Measurements from ENCODE around the gene MEIS1. TPM values are rescaled to one million over a fixed set of nuclear protein-coding genes. Genes with fewer than 3 reads are reported as not detected.

MEIS1 gene
- total RNA-seq, 6 experiments from 2014 or later: 3.1 to 8.8 (median 4.2) TPM

DNA sequence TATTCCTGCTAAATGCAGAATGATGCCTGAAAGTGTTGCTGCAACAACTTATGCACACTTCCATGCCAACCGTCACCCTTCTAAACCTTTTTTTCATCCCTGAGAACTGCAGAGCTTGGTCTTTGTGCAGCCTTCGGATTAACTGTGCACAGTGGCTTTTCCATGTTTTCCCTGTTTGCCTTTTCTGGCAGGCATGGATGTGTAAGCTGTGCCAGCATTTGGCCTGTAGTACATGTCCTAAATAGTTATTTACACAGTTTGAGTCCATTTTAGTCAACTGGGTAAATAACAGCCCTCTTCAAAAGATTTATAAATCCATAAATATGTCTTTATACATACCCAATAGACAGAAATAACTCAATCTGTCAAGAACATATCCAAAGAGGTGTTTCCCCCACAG lies 31.5 kb downstream of the MEIS1 start:
- H3K4me1 ChIP-seq: peaks cover 0 to 15% (median 4%) of the 10 kb centered on the region in 4 donors

DNA sequence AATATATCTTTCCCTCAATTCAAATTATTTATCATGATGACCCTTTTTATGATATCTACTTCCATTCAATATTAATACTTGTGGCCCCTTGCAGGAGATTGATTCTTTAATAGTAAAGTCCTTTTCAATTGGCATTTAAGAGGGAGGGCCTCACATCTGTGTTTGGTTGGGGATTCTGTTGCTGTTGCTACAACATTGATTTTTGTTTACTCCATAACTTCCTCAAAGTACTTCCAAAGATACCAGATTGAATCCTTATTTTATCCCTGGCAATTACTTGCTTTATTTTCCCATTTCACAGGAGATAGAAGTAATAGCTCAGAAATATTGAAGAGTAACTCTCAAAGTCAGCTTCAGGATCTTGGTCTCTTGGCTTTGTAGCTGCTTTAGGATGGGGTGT lies 32.8 kb downstream of the MEIS1 start:
- Histone ChIP-seq H3K9me3 (no peaks in the 10 kb centered on the region), H3K36me3 (no peaks in the 10 kb centered on the region), H3K4me1 (peaks cover 0 to 26% (median 9%) of the 10 kb centered on the region in 4 donors), H3K27ac (no peak overlapping the region), H3K4me3 (no peak overlapping the region), H3K27me3 (no peaks in the 10 kb centered on the region)
- intact Hi-C loops (cut with DNase I): no loop called here
- DNase-seq (no peak), ATAC-seq (no peak)
- no peak for TF ChIP-seq POLR2A (IDR thresholded peaks at IDR 0.05)
- TF ChIP-seq, protein P1, sequence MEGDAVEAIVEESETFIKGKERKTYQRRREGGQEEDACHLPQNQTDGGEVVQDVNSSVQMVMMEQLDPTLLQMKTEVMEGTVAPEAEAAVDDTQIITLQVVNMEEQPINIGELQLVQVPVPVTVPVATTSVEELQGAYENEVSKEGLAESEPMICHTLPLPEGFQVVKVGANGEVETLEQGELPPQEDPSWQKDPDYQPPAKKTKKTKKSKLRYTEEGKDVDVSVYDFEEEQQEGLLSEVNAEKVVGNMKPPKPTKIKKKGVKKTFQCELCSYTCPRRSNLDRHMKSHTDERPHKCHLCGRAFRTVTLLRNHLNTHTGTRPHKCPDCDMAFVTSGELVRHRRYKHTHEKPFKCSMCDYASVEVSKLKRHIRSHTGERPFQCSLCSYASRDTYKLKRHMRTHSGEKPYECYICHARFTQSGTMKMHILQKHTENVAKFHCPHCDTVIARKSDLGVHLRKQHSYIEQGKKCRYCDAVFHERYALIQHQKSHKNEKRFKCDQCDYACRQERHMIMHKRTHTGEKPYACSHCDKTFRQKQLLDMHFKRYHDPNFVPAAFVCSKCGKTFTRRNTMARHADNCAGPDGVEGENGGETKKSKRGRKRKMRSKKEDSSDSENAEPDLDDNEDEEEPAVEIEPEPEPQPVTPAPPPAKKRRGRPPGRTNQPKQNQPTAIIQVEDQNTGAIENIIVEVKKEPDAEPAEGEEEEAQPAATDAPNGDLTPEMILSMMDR (IDR thresholded peaks at IDR 0.05): no peak

More for the DNA sequence above, 31.5 kb downstream of the MEIS1 start:
- Histone ChIP-seq H3K36me3 (no peaks in the 10 kb centered on the region), H3K9me3 (no peaks in the 10 kb centered on the region), H3K27me3 (no peaks in the 10 kb centered on the region), H3K27ac (no peak overlapping the region), H3K4me3 (no peak overlapping the region)
- 29% methylated on average over 2 of the region's 2 CpGs for WGBS (ENCODE audit: insufficient coverage, low coverage, low lambda C conversion rate, missing lambda C conversion rate)
- ATAC-seq (peak; percentile 84 to 94 (median 94)), DNase-seq (peak in 1 of 3 donors; percentile 64)
- no peak for TF ChIP-seq POLR2A (IDR thresholded peaks at IDR 0.05)
- TF ChIP-seq, protein P1 (IDR thresholded peaks at IDR 0.05): no peak
- intact Hi-C loops (cut with DNase I): no loop called here

DNA sequence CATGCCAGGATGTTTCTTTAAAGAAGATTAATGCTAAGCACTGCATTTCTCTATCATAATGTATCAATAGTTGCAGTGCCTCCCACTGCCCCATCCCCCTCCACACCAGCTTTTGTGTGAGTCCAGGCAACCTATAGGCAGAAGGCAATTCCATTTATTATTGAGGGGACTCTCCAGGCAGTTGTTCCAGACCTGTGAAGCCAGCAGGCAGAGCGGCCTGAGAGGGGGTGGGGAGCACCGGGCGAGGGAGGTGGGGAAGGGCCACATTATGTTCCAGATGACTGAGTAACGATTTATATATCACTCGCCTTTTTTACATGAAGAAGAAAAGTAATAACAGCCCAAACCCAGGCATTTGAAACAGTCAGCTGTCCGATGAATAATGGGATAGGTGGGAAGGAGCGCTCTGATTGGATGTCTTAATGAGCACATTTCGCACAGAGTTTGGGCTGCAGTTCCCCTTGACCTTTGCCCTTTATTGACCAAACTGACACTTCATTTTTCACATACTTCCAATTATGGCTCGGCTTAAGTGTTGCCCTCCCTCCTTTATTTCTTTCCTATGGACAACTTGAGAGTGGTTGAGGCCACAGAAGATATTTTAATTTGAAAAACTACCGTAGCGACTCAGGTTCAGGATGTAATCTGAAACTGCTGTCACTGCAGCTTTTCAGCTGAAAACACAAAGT lies 34.4 kb downstream of the MEIS1 start:
- WGBS (ENCODE audit: insufficient coverage, low coverage, low lambda C conversion rate, missing lambda C conversion rate): 74% methylated on average over 10 of the region's 11 CpGs
- TF ChIP-seq, protein P1 (IDR thresholded peaks at IDR 0.05): no peak
- TF ChIP-seq POLR2A (IDR thresholded peaks at IDR 0.05): no peak
- DNase-seq (no peak), ATAC-seq (no peak)
- H3K27me3 ChIP-seq: no peaks in the 10 kb centered on the region
- no peak overlapping the region for H3K27ac ChIP-seq
- H3K9me3 ChIP-seq: no peaks in the 10 kb centered on the region
- H3K36me3 ChIP-seq: no peaks in the 10 kb centered on the region
- peaks cover 0 to 28% (median 9%) of the 10 kb centered on the region in 4 donors for H3K4me1 ChIP-seq
- intact Hi-C loops (cut with DNase I): no loop called here
- H3K4me3 ChIP-seq: no peak overlapping the region

DNA sequence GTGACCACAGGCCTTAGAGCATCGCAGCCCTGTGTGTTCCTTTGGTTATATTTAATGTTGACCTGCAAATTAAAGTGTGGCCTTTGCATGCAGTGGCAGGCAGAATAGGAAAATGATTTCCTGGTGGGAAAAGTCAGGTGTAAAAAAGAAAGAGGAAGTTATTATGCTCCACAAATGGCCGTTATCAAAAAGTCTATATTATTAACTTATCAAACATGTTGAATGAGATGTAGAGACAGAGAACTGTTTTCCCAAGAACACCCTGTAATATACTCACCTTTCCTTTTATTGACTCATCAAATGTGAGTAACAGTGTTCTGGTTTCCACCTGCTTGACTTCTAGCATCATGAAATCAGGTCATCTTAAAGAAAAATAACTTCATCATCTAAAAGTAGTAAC lies 35.3 kb downstream of the MEIS1 start:
- Histone ChIP-seq H3K27me3 (no peaks in the 10 kb centered on the region), H3K4me3 (no peak overlapping the region), H3K9me3 (no peaks in the 10 kb centered on the region), H3K27ac (no peak overlapping the region), H3K36me3 (no peaks in the 10 kb centered on the region), H3K4me1 (peaks cover 0 to 28% (median 9%) of the 10 kb centered on the region in 4 donors)
- 41% methylated on average over 2 of the region's 2 CpGs for WGBS (ENCODE audit: insufficient coverage, low coverage, low lambda C conversion rate, missing lambda C conversion rate)
- intact Hi-C loops (cut with DNase I): no loop called here
- DNase-seq: no peak
- TF ChIP-seq, protein P1 (IDR thresholded peaks at IDR 0.05): no peak
- no peak for TF ChIP-seq POLR2A (IDR thresholded peaks at IDR 0.05)
- ATAC-seq: no peak
